ENCODE measurements around the gene SIRT4.

Gene SIRT4

GRCh38 chr12:120301962-120302815, at the start of gene SIRT4:
Gene SIRT4, plus strand, starts transcription at chr12:120302321. Its CDS starts 1,241 bp downstream, at chr12:120303562.
- peak; percentile 81 for DNase-seq

GRCh38 chr12:120253313-120253712, 48.8 kb upstream of the SIRT4 start:
- peak; percentile 51 for DNase-seq

- no peak for DNase-seq
These were observed 47.3 kb upstream of the SIRT4 start for GRCh38 chr12:120254809-120255208.

- no peak for DNase-seq
These were observed 44.9 kb upstream of the SIRT4 start for GRCh38 chr12:120257041-120257821.

- no peak for DNase-seq
These were observed 43.7 kb upstream of the SIRT4 start for GRCh38 chr12:120258323-120258896.

GRCh38 chr12:120259418-120260202, 42.5 kb upstream of the SIRT4 start:
- DNase-seq, result no peak

- no peak for DNase-seq
These were observed 41.5 kb upstream of the SIRT4 start for GRCh38 chr12:120260607-120261006.

GRCh38 chr12:120261951-120262851, 39.9 kb upstream of the SIRT4 start:
- no peak for DNase-seq

- no peak for DNase-seq
These were observed 39.0 kb upstream of the SIRT4 start for GRCh38 chr12:120262852-120263747.

GRCh38 chr12:120263748-120264085, 38.4 kb upstream of the SIRT4 start:
- DNase-seq, result no peak

- no peak for DNase-seq
These were observed 37.8 kb upstream of the SIRT4 start for GRCh38 chr12:120264086-120264903.

GRCh38 chr12:120264904-120265472, 37.1 kb upstream of the SIRT4 start:
- no peak for DNase-seq

GRCh38 chr12:120265473-120266179, 36.5 kb upstream of the SIRT4 start, which contains the start of gene PXN:
Gene PXN, minus strand, starts transcription at chr12:120265730. Its CDS starts 101 bp downstream, at chr12:120265629.
- peak; percentile 93 for DNase-seq

- DNase-seq, result no peak
These were observed 35.8 kb upstream of the SIRT4 start for GRCh38 chr12:120266180-120266870.

GRCh38 chr12:120267736-120268135, 34.4 kb upstream of the SIRT4 start:
- no peak for DNase-seq

- no peak for DNase-seq
These were observed 25.4 kb upstream of the SIRT4 start for GRCh38 chr12:120276734-120277133.

- no peak for DNase-seq
These were observed 23.7 kb upstream of the SIRT4 start for GRCh38 chr12:120278137-120279069.
